ENCODE measurements around the gene DDX41. TPM values are rescaled to one million over a fixed set of nuclear protein-coding genes. Genes with fewer than 3 reads are reported as not detected.

DDX41 gene
- total and polyA plus RNA-seq, 2 of the 13 experiments (the other 11 are each of a cell fraction or from before 2014, with no cell fraction given), result 62.8 to 105 TPM

DNA sequence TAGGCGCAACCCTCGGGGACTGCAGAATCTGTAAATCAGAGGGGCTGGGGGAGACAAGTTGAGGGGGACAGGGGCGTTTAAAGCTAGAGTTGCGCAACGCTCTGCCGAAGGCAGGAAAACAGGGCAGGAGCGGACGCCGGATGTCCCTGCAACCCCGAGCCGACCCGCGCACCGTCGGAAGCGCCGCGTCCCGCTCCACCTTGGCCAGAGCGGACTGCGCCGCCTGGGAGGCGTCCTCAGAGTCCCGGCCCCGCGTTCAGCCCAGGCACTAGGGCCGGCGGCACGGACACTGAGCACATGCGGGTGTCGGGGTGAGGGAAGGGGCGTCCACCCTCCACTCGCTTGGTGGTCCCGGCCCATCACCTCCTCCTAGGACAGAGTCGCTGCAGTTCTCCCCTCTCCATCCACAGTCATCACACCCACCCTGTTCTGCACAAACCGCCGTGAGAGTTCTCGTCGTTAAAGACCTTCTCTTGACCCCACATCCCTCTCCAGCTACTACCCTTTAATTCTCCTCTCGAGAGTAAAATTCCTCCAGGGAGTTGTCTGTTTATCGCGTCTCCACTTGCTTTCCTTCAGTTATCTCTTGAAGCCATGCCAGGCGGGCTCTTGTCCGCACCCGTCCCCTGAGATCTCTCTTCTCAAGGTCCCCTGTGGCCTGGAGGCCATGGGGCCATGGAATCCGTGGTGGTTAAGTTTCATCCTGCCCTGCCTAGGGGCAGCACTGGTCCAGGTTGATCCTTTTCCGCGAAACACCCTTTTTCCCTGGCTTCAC, 18.6 kb downstream of the DDX41 start (continued):
- TF ChIP-seq KIAA2018 (CRISPR knock-in tag; IDR thresholded peaks at IDR 0.05; ENCODE audit: borderline replicate concordance) (no peak), HOXA3 (CRISPR knock-in tag; IDR thresholded peaks at IDR 0.05) (no peak), MBNL3 (CRISPR knock-in tag; conservative IDR thresholded peaks at IDR 0.05) (no peak), E2F5 (CRISPR knock-in tag; conservative IDR thresholded peaks at IDR 0.05) (no peak), KLF12 (CRISPR knock-in tag; IDR thresholded peaks at IDR 0.05; ENCODE audit: borderline replicate concordance) (no peak), HHEX (CRISPR knock-in tag; IDR thresholded peaks at IDR 0.05) (no peak), HDAC6 (IDR thresholded peaks at IDR 0.05; ENCODE audit: low read depth, low read length) (no peak), FOXC1 (CRISPR knock-in tag; IDR thresholded peaks at IDR 0.05; ENCODE audit: borderline replicate concordance) (no peak), SIX1 (CRISPR knock-in tag; IDR thresholded peaks at IDR 0.05; ENCODE audit: borderline replicate concordance) (no peak), ARNT2 (CRISPR knock-in tag; IDR thresholded peaks at IDR 0.05; ENCODE audit: low read depth) (no peak), ZNF556 (CRISPR knock-in tag; IDR thresholded peaks at IDR 0.05; ENCODE audit: borderline replicate concordance) (no peak), ZNF839 (CRISPR knock-in tag; IDR thresholded peaks at IDR 0.05; ENCODE audit: borderline replicate concordance) (no peak), ZNF101 (CRISPR knock-in tag; IDR thresholded peaks at IDR 0.05; ENCODE audit: borderline replicate concordance, low read depth) (no peak)
- TF ChIP-seq, protein P1, sequence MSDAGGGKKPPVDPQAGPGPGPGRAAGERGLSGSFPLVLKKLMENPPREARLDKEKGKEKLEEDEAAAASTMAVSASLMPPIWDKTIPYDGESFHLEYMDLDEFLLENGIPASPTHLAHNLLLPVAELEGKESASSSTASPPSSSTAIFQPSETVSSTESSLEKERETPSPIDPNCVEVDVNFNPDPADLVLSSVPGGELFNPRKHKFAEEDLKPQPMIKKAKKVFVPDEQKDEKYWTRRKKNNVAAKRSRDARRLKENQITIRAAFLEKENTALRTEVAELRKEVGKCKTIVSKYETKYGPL (CRISPR knock-in tag; IDR thresholded peaks at IDR 0.05), result no peak
- TF ChIP-seq, protein P2, sequence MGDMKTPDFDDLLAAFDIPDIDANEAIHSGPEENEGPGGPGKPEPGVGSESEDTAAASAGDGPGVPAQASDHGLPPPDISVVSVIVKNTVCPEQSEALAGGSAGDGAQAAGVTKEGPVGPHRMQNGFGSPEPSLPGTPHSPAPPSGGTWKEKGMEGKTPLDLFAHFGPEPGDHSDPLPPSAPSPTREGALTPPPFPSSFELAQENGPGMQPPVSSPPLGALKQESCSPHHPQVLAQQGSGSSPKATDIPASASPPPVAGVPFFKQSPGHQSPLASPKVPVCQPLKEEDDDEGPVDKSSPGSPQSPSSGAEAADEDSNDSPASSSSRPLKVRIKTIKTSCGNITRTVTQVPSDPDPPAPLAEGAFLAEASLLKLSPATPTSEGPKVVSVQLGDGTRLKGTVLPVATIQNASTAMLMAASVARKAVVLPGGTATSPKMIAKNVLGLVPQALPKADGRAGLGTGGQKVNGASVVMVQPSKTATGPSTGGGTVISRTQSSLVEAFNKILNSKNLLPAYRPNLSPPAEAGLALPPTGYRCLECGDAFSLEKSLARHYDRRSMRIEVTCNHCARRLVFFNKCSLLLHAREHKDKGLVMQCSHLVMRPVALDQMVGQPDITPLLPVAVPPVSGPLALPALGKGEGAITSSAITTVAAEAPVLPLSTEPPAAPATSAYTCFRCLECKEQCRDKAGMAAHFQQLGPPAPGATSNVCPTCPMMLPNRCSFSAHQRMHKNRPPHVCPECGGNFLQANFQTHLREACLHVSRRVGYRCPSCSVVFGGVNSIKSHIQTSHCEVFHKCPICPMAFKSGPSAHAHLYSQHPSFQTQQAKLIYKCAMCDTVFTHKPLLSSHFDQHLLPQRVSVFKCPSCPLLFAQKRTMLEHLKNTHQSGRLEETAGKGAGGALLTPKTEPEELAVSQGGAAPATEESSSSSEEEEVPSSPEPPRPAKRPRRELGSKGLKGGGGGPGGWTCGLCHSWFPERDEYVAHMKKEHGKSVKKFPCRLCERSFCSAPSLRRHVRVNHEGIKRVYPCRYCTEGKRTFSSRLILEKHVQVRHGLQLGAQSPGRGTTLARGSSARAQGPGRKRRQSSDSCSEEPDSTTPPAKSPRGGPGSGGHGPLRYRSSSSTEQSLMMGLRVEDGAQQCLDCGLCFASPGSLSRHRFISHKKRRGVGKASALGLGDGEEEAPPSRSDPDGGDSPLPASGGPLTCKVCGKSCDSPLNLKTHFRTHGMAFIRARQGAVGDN (CRISPR knock-in tag; IDR thresholded peaks at IDR 0.05), result peak; percentile 22

Measured in HepG2 (cell line).